BE2C (cell line): ENCODE measurements around the gene KCNG2.

Experiments used
- DNase-seq: peaks from one replicate; pipeline ENCODE4 v3.0.0-alpha.2; 2020
- H3K27me3 ChIP-seq: fragments of 250-450 bp; sonication (Bioruptor Pico); 2 replicates; pipeline ENCODE4 v1.5.1; 2020; ENCODE audit warnings: mild to moderate bottlenecking
- H3K36me3 ChIP-seq: fragments of 250-450 bp; sonication (Bioruptor Pico); 2 replicates; pipeline ENCODE4 v1.5.1; 2020; ENCODE audit warnings: mild to moderate bottlenecking
- H3K4me1 ChIP-seq: fragments of 250-450 bp; sonication (Bioruptor Pico); 2 replicates; pipeline ENCODE4 v1.5.1; 2020
- H3K4me3 ChIP-seq: 2 replicates; pipeline ENCODE4 v1.5.1; 2011; ENCODE audit warnings: low read depth, low read length
- H3K9me3 ChIP-seq: fragments of 250-450 bp; sonication (Bioruptor Pico); 2 replicates; pipeline ENCODE4 v1.5.1; 2020
- CTCF ChIP-seq: IDR thresholded peaks from 2 replicates; pipeline ENCODE4 v1.5.1; 2012; ENCODE audit warnings: mild to moderate bottlenecking, low read depth, low read length

KCNG2 gene

DNA sequence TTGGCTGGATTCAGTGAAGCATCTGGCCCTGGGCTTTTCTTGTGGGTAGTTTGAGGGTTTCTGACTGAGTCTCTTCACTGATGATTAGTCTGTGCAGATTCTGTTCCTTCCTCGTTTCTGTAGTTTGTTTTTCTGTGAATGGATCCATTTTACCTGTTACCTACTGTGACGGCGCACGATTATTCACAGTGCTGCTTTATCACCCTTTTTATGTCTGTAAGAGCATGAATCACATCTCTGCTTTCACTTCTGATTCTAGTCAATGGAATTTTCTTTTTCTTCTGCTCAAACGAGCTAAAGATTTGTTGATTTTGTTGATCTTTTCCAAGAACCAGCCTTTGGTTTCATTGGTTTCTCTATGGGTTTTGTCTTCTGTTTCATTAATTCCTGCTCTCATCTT is 92.9 kb downstream of the KCNG2 start:
- H3K27me3 ChIP-seq, result no peaks in the 10 kb centered on the region
- no peaks in the 10 kb centered on the region for H3K9me3 ChIP-seq
- TF ChIP-seq CTCF, result no peak
- no peaks in the 10 kb centered on the region for H3K4me1 ChIP-seq
- H3K36me3 ChIP-seq, result no peaks in the 10 kb centered on the region
- no peak for DNase-seq
- no peak overlapping the region for H3K4me3 ChIP-seq

GRCh38 chr18:79896738-79897137 is 99.0 kb downstream of the KCNG2 start:
- Histone ChIP-seq H3K36me3 (no peaks in the 10 kb centered on the region), H3K4me1 (no peaks in the 10 kb centered on the region), H3K27me3 (no peaks in the 10 kb centered on the region), H3K4me3 (no peak overlapping the region), H3K9me3 (no peaks in the 10 kb centered on the region)
- TF ChIP-seq CTCF, result no peak
- no peak for DNase-seq

DNA sequence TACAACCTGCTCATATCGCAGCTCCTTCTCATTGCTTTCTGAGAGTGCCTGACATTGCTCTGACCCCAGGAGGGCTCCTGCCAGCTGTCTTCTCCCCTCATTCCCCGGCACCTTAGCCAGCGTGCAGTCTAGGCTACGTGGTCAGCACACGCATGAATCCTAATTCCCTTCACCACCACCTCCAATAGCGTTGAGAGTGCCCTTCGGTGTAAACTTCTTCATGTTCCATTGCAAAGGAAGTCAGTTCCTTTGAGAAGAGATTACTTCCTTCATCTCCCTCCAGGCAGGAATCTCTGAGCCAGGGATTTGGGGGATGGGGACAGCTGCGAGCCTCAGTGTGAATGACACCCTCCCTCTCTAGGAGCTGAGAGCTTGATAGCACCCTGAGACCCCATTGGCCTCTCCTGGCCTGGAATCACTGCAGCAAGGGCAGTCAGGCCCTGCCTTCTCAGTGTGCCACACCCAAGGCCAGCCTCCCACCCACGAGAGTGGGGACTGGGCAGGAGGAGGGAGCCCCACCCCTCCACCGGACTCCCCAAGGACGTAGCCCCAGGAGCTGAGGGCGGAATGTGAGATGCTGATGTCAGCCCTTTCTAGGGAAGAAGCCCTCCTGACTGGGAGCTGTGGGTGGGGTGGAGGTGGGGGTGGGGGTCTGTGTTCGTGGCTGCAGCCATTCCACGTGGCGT is 100.3 kb downstream of the KCNG2 start:
- Histone ChIP-seq H3K36me3 (no peaks in the 10 kb centered on the region), H3K4me1 (no peaks in the 10 kb centered on the region), H3K27me3 (no peaks in the 10 kb centered on the region), H3K9me3 (no peaks in the 10 kb centered on the region), H3K4me3 (no peak overlapping the region)
- no peak for TF ChIP-seq CTCF
- no peak for DNase-seq

DNA sequence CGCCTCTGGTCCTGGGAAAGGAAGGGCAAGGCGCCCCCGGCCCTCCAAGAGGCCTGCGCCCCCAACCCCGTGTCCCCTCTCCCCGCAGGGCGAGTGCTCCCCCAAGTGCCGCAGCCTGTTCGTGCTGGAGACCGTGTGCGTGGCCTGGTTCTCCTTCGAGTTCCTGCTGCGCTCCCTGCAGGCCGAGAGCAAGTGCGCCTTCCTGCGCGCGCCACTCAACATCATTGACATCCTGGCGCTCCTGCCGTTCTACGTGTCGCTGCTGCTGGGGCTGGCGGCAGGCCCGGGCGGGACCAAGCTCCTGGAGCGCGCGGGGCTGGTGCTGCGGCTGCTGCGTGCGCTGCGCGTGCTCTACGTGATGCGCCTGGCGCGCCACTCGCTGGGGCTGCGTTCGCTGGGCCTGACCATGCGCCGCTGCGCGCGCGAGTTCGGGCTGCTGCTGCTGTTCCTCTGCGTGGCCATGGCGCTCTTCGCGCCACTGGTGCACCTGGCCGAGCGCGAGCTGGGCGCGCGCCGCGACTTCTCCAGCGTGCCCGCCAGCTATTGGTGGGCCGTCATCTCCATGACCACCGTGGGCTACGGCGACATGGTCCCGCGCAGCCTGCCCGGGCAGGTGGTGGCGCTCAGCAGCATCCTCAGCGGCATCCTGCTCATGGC is 101.3 kb downstream of the KCNG2 start:
- no peak for DNase-seq
- no peaks in the 10 kb centered on the region for H3K27me3 ChIP-seq
- no peaks in the 10 kb centered on the region for H3K36me3 ChIP-seq
- no peaks in the 10 kb centered on the region for H3K9me3 ChIP-seq
- TF ChIP-seq CTCF, result no peak
- no peak overlapping the region for H3K4me3 ChIP-seq
- no peaks in the 10 kb centered on the region for H3K4me1 ChIP-seq

- Histone ChIP-seq H3K4me3 (no peak overlapping the region), H3K36me3 (no peaks in the 10 kb centered on the region), H3K9me3 (no peaks in the 10 kb centered on the region), H3K4me1 (no peaks in the 10 kb centered on the region), H3K27me3 (no peaks in the 10 kb centered on the region)
- TF ChIP-seq CTCF, result no peak
- DNase-seq, result no peak
Measured at GRCh38 chr18:79899609-79900445, 102.1 kb downstream of the KCNG2 start.
